ENCODE results near the gene PMPCB. TPM values are rescaled to one million over a fixed set of nuclear protein-coding genes. Genes with fewer than 3 reads are reported as not detected.
A peak's percentile ranks its signal among the peaks of the same experiment; 100 is the strongest.

The PMPCB gene
- total RNA-seq, 1 experiment from 2014 or later = 74.4 TPM

- H3K27me3 Mint-ChIP-seq (ENCODE audit: low read depth) = no peaks in the 10 kb centered on the region
These were observed 51.7 kb downstream of the PMPCB start for GRCh38 chr7:103348959-103349358.

More at GRCh38 chr7:103348959-103349358, 51.7 kb downstream of the PMPCB start:
- Mint-ChIP-seq H3K4me3 (peak overlapping the region; percentile 99), H3K36me3 (peaks cover 9% of the 10 kb centered on the region), H3K9me3 (no peaks in the 10 kb centered on the region), H3K4me1 (peaks cover 17% of the 10 kb centered on the region), H3K27ac (no peak overlapping the region)
- TF ChIP-seq KAT7 (CRISPR knock-in tag; IDR thresholded peaks at IDR 0.05; ENCODE audit: borderline replicate concordance) = no peak
- TF ChIP-seq, protein P1, sequence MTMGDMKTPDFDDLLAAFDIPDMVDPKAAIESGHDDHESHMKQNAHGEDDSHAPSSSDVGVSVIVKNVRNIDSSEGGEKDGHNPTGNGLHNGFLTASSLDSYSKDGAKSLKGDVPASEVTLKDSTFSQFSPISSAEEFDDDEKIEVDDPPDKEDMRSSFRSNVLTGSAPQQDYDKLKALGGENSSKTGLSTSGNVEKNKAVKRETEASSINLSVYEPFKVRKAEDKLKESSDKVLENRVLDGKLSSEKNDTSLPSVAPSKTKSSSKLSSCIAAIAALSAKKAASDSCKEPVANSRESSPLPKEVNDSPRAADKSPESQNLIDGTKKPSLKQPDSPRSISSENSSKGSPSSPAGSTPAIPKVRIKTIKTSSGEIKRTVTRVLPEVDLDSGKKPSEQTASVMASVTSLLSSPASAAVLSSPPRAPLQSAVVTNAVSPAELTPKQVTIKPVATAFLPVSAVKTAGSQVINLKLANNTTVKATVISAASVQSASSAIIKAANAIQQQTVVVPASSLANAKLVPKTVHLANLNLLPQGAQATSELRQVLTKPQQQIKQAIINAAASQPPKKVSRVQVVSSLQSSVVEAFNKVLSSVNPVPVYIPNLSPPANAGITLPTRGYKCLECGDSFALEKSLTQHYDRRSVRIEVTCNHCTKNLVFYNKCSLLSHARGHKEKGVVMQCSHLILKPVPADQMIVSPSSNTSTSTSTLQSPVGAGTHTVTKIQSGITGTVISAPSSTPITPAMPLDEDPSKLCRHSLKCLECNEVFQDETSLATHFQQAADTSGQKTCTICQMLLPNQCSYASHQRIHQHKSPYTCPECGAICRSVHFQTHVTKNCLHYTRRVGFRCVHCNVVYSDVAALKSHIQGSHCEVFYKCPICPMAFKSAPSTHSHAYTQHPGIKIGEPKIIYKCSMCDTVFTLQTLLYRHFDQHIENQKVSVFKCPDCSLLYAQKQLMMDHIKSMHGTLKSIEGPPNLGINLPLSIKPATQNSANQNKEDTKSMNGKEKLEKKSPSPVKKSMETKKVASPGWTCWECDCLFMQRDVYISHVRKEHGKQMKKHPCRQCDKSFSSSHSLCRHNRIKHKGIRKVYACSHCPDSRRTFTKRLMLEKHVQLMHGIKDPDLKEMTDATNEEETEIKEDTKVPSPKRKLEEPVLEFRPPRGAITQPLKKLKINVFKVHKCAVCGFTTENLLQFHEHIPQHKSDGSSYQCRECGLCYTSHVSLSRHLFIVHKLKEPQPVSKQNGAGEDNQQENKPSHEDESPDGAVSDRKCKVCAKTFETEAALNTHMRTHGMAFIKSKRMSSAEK (CRISPR knock-in tag; IDR thresholded peaks at IDR 0.05; ENCODE audit: borderline replicate concordance) = no peak
- no peak for TF ChIP-seq GABPB1 (CRISPR knock-in tag; IDR thresholded peaks at IDR 0.05)
- no peak for TF ChIP-seq TEAD1 (CRISPR knock-in tag; IDR thresholded peaks at IDR 0.05)
- TF ChIP-seq NR3C1 (CRISPR knock-in tag; conservative IDR thresholded peaks at IDR 0.05; ENCODE audit: low read depth) = no peak
- no peak for TF ChIP-seq IRF1 (CRISPR knock-in tag; IDR thresholded peaks at IDR 0.05)
- TF ChIP-seq ZNF396 (CRISPR knock-in tag; IDR thresholded peaks at IDR 0.05; ENCODE audit: borderline replicate concordance) = no peak
- TF ChIP-seq NFE2L1 (CRISPR knock-in tag; IDR thresholded peaks at IDR 0.05) = no peak
- no peak for TF ChIP-seq MYBL2 (CRISPR knock-in tag; IDR thresholded peaks at IDR 0.05)
- no peak for TF ChIP-seq ARID4B (CRISPR knock-in tag; IDR thresholded peaks at IDR 0.05; ENCODE audit: borderline replicate concordance)
- TF ChIP-seq, protein P2, sequence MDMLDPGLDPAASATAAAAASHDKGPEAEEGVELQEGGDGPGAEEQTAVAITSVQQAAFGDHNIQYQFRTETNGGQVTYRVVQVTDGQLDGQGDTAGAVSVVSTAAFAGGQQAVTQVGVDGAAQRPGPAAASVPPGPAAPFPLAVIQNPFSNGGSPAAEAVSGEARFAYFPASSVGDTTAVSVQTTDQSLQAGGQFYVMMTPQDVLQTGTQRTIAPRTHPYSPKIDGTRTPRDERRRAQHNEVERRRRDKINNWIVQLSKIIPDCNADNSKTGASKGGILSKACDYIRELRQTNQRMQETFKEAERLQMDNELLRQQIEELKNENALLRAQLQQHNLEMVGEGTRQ (CRISPR knock-in tag; IDR thresholded peaks at IDR 0.05) = no peak
- TF ChIP-seq SMAD3 (CRISPR knock-in tag; IDR thresholded peaks at IDR 0.05; ENCODE audit: borderline replicate concordance) = no peak
- no peak for TF ChIP-seq RELA (CRISPR knock-in tag; IDR thresholded peaks at IDR 0.05; ENCODE audit: borderline replicate concordance)
- TF ChIP-seq, protein P3, sequence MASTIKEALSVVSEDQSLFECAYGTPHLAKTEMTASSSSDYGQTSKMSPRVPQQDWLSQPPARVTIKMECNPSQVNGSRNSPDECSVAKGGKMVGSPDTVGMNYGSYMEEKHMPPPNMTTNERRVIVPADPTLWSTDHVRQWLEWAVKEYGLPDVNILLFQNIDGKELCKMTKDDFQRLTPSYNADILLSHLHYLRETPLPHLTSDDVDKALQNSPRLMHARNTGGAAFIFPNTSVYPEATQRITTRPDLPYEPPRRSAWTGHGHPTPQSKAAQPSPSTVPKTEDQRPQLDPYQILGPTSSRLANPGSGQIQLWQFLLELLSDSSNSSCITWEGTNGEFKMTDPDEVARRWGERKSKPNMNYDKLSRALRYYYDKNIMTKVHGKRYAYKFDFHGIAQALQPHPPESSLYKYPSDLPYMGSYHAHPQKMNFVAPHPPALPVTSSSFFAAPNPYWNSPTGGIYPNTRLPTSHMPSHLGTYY (CRISPR knock-in tag; IDR thresholded peaks at IDR 0.05) = no peak
- TF ChIP-seq RORB (CRISPR knock-in tag; IDR thresholded peaks at IDR 0.05) = no peak
- TF ChIP-seq CBFB (CRISPR knock-in tag; IDR thresholded peaks at IDR 0.05; ENCODE audit: low read depth) = no peak
- TF ChIP-seq ZNF138 (CRISPR knock-in tag; conservative IDR thresholded peaks at IDR 0.05) = no peak
- TF ChIP-seq, protein P4, sequence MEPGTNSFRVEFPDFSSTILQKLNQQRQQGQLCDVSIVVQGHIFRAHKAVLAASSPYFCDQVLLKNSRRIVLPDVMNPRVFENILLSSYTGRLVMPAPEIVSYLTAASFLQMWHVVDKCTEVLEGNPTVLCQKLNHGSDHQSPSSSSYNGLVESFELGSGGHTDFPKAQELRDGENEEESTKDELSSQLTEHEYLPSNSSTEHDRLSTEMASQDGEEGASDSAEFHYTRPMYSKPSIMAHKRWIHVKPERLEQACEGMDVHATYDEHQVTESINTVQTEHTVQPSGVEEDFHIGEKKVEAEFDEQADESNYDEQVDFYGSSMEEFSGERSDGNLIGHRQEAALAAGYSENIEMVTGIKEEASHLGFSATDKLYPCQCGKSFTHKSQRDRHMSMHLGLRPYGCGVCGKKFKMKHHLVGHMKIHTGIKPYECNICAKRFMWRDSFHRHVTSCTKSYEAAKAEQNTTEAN (CRISPR knock-in tag; IDR thresholded peaks at IDR 0.05) = no peak
- TF ChIP-seq ZNF423 (CRISPR knock-in tag; IDR thresholded peaks at IDR 0.05) = no peak
- CTCF ChIA-PET = no interaction called here
- no peak for DNase-seq (ENCODE audit: low spot score)
- POLR2A ChIA-PET = no interaction called here
- ATAC-seq = no peak
